ENCODE data around the gene CIAO3.
"Not testable (repeated sequence)": the region's sequence is repeated elsewhere in the genome, so short reads cannot be mapped to it uniquely, and the experiment has no call there.

CIAO3 gene

GRCh38 chr16:759110-759910 is 18.5 kb upstream of the CIAO3 start:
- no peak for DNase-seq

GRCh38 chr16:756428-756827 is 15.6 kb upstream of the CIAO3 start:
- no peak for DNase-seq

GRCh38 chr16:754656-755055 is 13.9 kb upstream of the CIAO3 start:
- DNase-seq, result peak in 1 of 2 donors; percentile 29

- not testable (repeated sequence) for DNase-seq
Observed at GRCh38 chr16:754121-754607, 13.4 kb upstream of the CIAO3 start.

GRCh38 chr16:752007-752312 is 11.2 kb upstream of the CIAO3 start:
- no peak for DNase-seq

- DNase-seq, result no peak
Observed at GRCh38 chr16:751152-752006, 10.6 kb upstream of the CIAO3 start.

- no peak for DNase-seq
Observed at GRCh38 chr16:750485-750884, 9.7 kb upstream of the CIAO3 start.

- DNase-seq, result no peak
Observed at GRCh38 chr16:749010-749409, 8.2 kb upstream of the CIAO3 start.

- no peak for DNase-seq
Observed at GRCh38 chr16:747978-748746, 7.4 kb upstream of the CIAO3 start.

- DNase-seq, result no peak
Observed at GRCh38 chr16:746637-747036, 5.8 kb upstream of the CIAO3 start.

GRCh38 chr16:745739-746138 is 4.9 kb upstream of the CIAO3 start:
- no peak for DNase-seq

- no peak for DNase-seq
Observed at GRCh38 chr16:743794-744500, 3.1 kb upstream of the CIAO3 start.

- not testable (repeated sequence) for DNase-seq
Observed at GRCh38 chr16:742894-743293, 2.1 kb upstream of the CIAO3 start.

GRCh38 chr16:741986-742629 is 1.3 kb upstream of the CIAO3 start:
- no peak for DNase-seq

GRCh38 chr16:740459-740763 is 386 bp downstream of the CIAO3 start:
- no peak for DNase-seq

GRCh38 chr16:739560-740458 is 988 bp downstream of the CIAO3 start:
- no peak for DNase-seq

- DNase-seq, result no peak
Observed at GRCh38 chr16:736936-737481, 3.8 kb downstream of the CIAO3 start.

GRCh38 chr16:735982-736453 is 4.8 kb downstream of the CIAO3 start:
- no peak for DNase-seq

- DNase-seq, result no peak
Observed at GRCh38 chr16:734981-735881, 5.6 kb downstream of the CIAO3 start.
